Endothelial cell of umbilical vein (primary cell): ENCODE results near the gene PSMD5.

ENCODE experiments used
- CTCF ChIP-seq, 2 donors: IDR thresholded peaks; 1 replicate in 1 of 2; 2 replicates in 1 of 2; pipeline ENCODE4 v1.5.1; 2011; ENCODE audit warnings: low read length in 2 of 2, mild to moderate bottlenecking in 2 of 2, moderate library complexity in 2 of 2, control low read depth in 1 of 2, inconsistent platforms in 1 of 2, low read depth in 1 of 2; ENCODE audit not compliant: insufficient read depth in 1 of 2; ENCODE audit errors: extremely low read depth in 1 of 2
- EZH2 ChIP-seq: IDR thresholded peaks from 2 replicates; pipeline ENCODE4 v1.6.1; 2012; ENCODE audit warnings: borderline replicate concordance, low read depth, mild to moderate bottlenecking, moderate library complexity, low read length, inconsistent platforms; ENCODE audit not compliant: severe bottlenecking
- FOS ChIP-seq: IDR thresholded peaks from 2 replicates; pipeline ENCODE4 v1.6.1; 2011; ENCODE audit warnings: mild to moderate bottlenecking, low read length, moderate library complexity, borderline replicate concordance; ENCODE audit not compliant: insufficient read depth
- JUN ChIP-seq: IDR thresholded peaks from 2 replicates; pipeline ENCODE4 v1.6.1; 2011; ENCODE audit warnings: borderline replicate concordance, low read depth; ENCODE audit not compliant: insufficient read length, insufficient read depth
- MAX ChIP-seq: IDR thresholded peaks from 2 replicates; pipeline ENCODE4 v1.6.1; 2011; ENCODE audit not compliant: insufficient read depth, insufficient read length
- MYC ChIP-seq: IDR thresholded peaks from one replicate; pipeline ENCODE4 v1.6.1; 2011; ENCODE audit warnings: mild to moderate bottlenecking, low read depth, low read length
- POLR2A ChIP-seq: IDR thresholded peaks from 2 replicates; pipeline ENCODE4 v1.6.1; 2012; ENCODE audit warnings: low read depth, mild to moderate bottlenecking, control low read depth, low read length
- POLR2AphosphoS5 ChIP-seq: IDR thresholded peaks from 2 replicates; pipeline ENCODE4 v1.6.1; 2012; ENCODE audit warnings: low read depth, mild to moderate bottlenecking, control low read depth, low read length, moderate library complexity; ENCODE audit not compliant: insufficient read depth

- TF ChIP-seq CTCF (IDR thresholded peaks at IDR 0.05; ENCODE audit: extremely low read depth in 1 of 2, insufficient read depth in 1 of 2, low read depth in 1 of 2, low read length in 2 of 2), result no peak
- TF ChIP-seq MYC, result no peak
- no peak for TF ChIP-seq MAX
- no peak for TF ChIP-seq POLR2A
- TF ChIP-seq POLR2AphosphoS5, result no peak
- no peak for TF ChIP-seq EZH2
- TF ChIP-seq JUN, result no peak
- no peak for TF ChIP-seq FOS
These were observed 23.1 kb upstream of the PSMD5 start for GRCh38 chr9:120865809-120866208.
